T-helper 1 cell treated with Interleukin-12 subunit alpha and Interleukin-12 subunit beta and Interleukin-4 antibody, amounts not matched to agents 30 μg/mL and 1 μg/mL, for 36 hours (primary cell): Measurements from ENCODE around the gene SNX7.

ENCODE experiments used
- H3K27ac Mint-ChIP-seq: one replicate; pipeline ENCODE4 v1.8.0; 2021; ENCODE audit warnings: mild to moderate bottlenecking, mixed read lengths
- H3K27me3 Mint-ChIP-seq: one replicate; pipeline ENCODE4 v1.8.0; 2021; ENCODE audit warnings: low read depth, mixed read lengths
- H3K36me3 Mint-ChIP-seq: one replicate; pipeline ENCODE4 v1.8.0; 2021; ENCODE audit warnings: low read depth, mixed read lengths
- H3K4me1 Mint-ChIP-seq: one replicate; pipeline ENCODE4 v1.8.0; 2021; ENCODE audit warnings: low read depth, mixed read lengths
- H3K4me3 Mint-ChIP-seq: one replicate; pipeline ENCODE4 v1.8.0; 2021; ENCODE audit warnings: mild to moderate bottlenecking, moderate library complexity, mixed read lengths
- H3K9me3 Mint-ChIP-seq: one replicate; pipeline ENCODE4 v1.8.0; 2021; ENCODE audit warnings: mixed read lengths

SNX7 gene, protein sequence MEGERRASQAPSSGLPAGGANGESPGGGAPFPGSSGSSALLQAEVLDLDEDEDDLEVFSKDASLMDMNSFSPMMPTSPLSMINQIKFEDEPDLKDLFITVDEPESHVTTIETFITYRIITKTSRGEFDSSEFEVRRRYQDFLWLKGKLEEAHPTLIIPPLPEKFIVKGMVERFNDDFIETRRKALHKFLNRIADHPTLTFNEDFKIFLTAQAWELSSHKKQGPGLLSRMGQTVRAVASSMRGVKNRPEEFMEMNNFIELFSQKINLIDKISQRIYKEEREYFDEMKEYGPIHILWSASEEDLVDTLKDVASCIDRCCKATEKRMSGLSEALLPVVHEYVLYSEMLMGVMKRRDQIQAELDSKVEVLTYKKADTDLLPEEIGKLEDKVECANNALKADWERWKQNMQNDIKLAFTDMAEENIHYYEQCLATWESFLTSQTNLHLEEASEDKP

DNA sequence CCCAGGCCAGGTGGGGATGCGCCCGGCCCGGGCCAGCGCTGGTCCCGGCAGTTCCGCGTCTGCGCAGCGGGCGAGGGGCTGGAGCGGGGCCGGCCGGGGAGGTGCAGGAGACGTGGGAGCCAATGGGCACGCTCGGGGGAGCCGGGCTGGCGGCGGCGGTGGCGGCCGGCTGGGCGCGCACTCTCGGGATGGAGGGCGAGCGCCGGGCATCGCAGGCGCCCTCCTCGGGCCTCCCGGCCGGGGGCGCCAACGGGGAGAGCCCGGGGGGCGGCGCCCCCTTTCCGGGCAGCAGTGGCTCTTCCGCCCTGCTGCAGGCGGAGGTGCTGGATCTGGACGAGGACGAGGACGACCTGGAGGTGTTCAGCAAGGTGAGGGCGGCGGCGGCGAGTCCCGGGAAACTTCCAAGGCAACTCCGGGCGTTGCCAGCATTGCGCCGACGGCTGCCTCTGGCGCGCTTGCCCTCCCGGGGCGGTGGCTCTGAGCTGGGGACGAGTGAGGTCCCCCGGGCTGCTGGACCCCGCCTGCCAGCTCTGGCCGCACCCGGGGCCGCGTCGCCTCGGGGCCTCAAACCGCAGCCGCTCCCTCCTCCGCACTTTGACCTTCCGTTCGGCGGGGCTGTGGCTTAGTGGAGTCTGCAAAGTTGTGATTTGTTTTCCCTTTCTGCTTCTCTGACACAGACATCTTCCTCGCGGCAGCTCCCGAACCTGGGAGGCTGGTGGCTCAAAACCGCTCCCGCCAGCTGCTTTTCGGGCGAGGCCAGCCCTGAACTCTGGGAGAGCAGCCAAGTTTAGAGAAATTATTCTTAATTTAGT lies at the start of gene SNX7:
TSS of gene SNX7 (plus strand) at position 178 of the 812 bp plus-strand sequence. CDS start at position 189, 11 bp downstream.
- H3K27me3 Mint-ChIP-seq: peaks cover 64% of the 10 kb centered on the region
- H3K27ac Mint-ChIP-seq: no peak within 1 kb of the TSS
- no peaks in the 10 kb centered on the region for H3K9me3 Mint-ChIP-seq
- H3K36me3 Mint-ChIP-seq: no peaks in the 10 kb centered on the region
- H3K4me3 Mint-ChIP-seq: peak within 1 kb of the TSS; percentile 71
- peaks cover 4% of the 10 kb centered on the region for H3K4me1 Mint-ChIP-seq

GRCh38 chr1:98637316-98637715 lies 24.2 kb upstream of the SNX7 start:
- no peak overlapping the region for H3K4me3 Mint-ChIP-seq
- H3K27ac Mint-ChIP-seq: no peak overlapping the region
- H3K27me3 Mint-ChIP-seq: no peaks in the 10 kb centered on the region
- H3K4me1 Mint-ChIP-seq: no peaks in the 10 kb centered on the region
- H3K9me3 Mint-ChIP-seq: peaks cover 6% of the 10 kb centered on the region
- no peaks in the 10 kb centered on the region for H3K36me3 Mint-ChIP-seq

GRCh38 chr1:98638185-98638584 lies 23.3 kb upstream of the SNX7 start:
- Mint-ChIP-seq H3K27me3 (no peaks in the 10 kb centered on the region), H3K4me3 (no peak overlapping the region), H3K9me3 (peaks cover 6% of the 10 kb centered on the region), H3K4me1 (no peaks in the 10 kb centered on the region), H3K36me3 (no peaks in the 10 kb centered on the region), H3K27ac (no peak overlapping the region)

DNA sequence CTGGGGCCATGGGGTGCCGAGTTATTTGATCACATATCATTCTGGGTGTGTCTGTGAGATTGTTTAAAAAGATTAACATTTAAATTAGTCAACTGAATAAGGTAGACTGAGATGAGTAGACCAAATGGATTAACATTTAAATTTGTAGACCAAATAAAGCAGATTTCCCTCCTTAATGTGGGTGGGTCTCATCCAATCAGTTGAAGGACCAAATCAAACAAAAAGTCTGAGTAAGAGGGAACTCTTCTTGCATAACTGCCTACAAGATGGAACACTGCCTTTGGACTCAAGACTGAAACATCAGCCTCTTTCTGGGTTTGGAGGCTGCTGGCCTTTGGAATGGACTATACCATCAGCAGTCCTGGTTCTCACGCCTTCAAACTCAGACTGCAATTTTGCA lies 17.0 kb upstream of the SNX7 start:
- Mint-ChIP-seq H3K9me3 (peaks cover 3% of the 10 kb centered on the region), H3K4me3 (no peak overlapping the region), H3K27me3 (no peaks in the 10 kb centered on the region), H3K4me1 (no peaks in the 10 kb centered on the region), H3K36me3 (no peaks in the 10 kb centered on the region), H3K27ac (no peak overlapping the region)

- Mint-ChIP-seq H3K27ac (no peak overlapping the region), H3K36me3 (no peaks in the 10 kb centered on the region), H3K4me3 (no peak overlapping the region), H3K4me1 (no peaks in the 10 kb centered on the region), H3K27me3 (no peaks in the 10 kb centered on the region), H3K9me3 (no peaks in the 10 kb centered on the region)
Measured at GRCh38 chr1:98651116-98651632, 10.3 kb upstream of the SNX7 start.

DNA sequence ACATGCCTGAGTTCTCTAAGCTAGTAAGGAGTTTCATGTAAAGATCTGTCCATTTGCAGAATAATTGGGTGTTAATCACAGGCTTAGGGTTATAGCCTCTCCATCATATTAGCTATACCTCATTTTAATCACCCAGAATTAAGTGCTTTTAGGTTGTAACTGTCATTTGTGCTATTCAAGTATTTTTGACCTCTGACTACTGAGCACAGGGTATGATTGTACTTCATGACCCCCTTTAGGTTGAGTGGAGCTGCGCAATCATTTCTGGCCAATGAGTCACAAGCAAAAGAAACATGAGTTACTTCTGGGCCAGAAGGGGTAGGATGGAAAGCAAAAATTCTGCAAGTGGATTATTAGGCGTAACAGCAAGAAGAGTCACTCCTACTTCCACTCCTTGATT lies 8.4 kb upstream of the SNX7 start:
- Mint-ChIP-seq H3K4me3 (no peak overlapping the region), H3K27me3 (peaks cover 2% of the 10 kb centered on the region), H3K4me1 (no peaks in the 10 kb centered on the region), H3K27ac (no peak overlapping the region), H3K36me3 (no peaks in the 10 kb centered on the region), H3K9me3 (no peaks in the 10 kb centered on the region)

- Mint-ChIP-seq H3K27me3 (peaks cover 61% of the 10 kb centered on the region), H3K9me3 (no peaks in the 10 kb centered on the region), H3K27ac (no peak overlapping the region), H3K4me3 (no peak overlapping the region), H3K36me3 (no peaks in the 10 kb centered on the region), H3K4me1 (peaks cover 4% of the 10 kb centered on the region)
Measured at GRCh38 chr1:98659879-98660278, 1.6 kb upstream of the SNX7 start.

- Mint-ChIP-seq H3K4me3 (no peak overlapping the region), H3K4me1 (peaks cover 4% of the 10 kb centered on the region), H3K27me3 (peaks cover 64% of the 10 kb centered on the region), H3K9me3 (no peaks in the 10 kb centered on the region), H3K36me3 (no peaks in the 10 kb centered on the region), H3K27ac (no peak overlapping the region)
Measured at GRCh38 chr1:98660940-98661543, 479 bp upstream of the SNX7 start.

- no peaks in the 10 kb centered on the region for H3K9me3 Mint-ChIP-seq
- no peak overlapping the region for H3K27ac Mint-ChIP-seq
- H3K4me1 Mint-ChIP-seq: peaks cover 4% of the 10 kb centered on the region
- H3K4me3 Mint-ChIP-seq: peak overlapping the region; percentile 71
- peaks cover 64% of the 10 kb centered on the region for H3K27me3 Mint-ChIP-seq
- H3K36me3 Mint-ChIP-seq: no peaks in the 10 kb centered on the region
Measured at GRCh38 chr1:98662356-98662670, 792 bp downstream of the SNX7 start.

DNA sequence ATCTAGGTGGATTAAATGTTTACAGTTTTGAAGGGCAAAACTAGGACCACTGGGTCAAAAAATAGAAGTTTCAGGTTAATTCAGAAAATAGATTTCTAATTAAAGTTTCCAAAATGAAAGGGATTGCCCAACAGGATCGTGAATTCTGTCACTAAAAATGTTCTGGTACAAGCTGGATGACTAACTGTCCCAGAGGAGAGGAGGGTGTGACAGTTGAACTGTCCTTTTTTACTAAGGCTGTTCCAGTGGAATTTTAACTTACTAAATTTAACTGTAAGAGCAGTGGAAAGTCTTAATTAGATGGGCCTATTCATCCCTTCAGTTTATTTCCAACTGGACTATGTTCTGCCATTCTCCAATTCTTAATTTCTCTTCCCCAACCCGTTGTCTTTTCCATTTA lies 7.2 kb downstream of the SNX7 start:
- H3K4me3 Mint-ChIP-seq: no peak overlapping the region

GRCh38 chr1:98669355-98670296 lies 8.1 kb downstream of the SNX7 start:
- H3K9me3 Mint-ChIP-seq: no peaks in the 10 kb centered on the region
- H3K27me3 Mint-ChIP-seq: peaks cover 4% of the 10 kb centered on the region
- H3K36me3 Mint-ChIP-seq: no peaks in the 10 kb centered on the region
- no peak overlapping the region for H3K4me3 Mint-ChIP-seq
- H3K27ac Mint-ChIP-seq: no peak overlapping the region
- H3K4me1 Mint-ChIP-seq: no peaks in the 10 kb centered on the region

More for the DNA sequence above, 7.2 kb downstream of the SNX7 start:
- Mint-ChIP-seq H3K27me3 (peaks cover 13% of the 10 kb centered on the region), H3K9me3 (no peaks in the 10 kb centered on the region), H3K4me1 (no peaks in the 10 kb centered on the region), H3K27ac (no peak overlapping the region), H3K36me3 (no peaks in the 10 kb centered on the region)

DNA sequence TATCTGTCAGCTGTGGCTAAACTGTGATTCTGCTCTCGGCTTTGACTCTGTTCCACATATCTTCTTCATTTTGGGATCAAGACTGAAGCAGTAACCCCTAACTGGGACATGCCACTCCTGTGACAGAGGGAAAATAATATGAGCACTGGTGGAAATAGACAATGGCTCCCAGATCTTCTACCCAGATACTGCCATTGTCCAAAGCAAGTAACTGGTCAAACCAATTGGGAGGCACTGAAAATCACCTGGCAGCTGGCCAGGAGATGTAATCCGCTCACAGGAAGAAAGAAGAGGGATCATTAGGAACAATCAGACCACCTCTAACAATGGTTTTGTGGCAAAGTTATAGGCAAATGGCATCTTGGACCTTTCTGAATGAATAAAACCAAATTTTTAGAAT lies 10.7 kb downstream of the SNX7 start:
- H3K4me1 Mint-ChIP-seq: no peaks in the 10 kb centered on the region
- no peaks in the 10 kb centered on the region for H3K27me3 Mint-ChIP-seq
- H3K4me3 Mint-ChIP-seq: no peak overlapping the region
- H3K27ac Mint-ChIP-seq: no peak overlapping the region
- H3K36me3 Mint-ChIP-seq: no peaks in the 10 kb centered on the region
- H3K9me3 Mint-ChIP-seq: no peaks in the 10 kb centered on the region

- no peaks in the 10 kb centered on the region for H3K36me3 Mint-ChIP-seq
- no peaks in the 10 kb centered on the region for H3K9me3 Mint-ChIP-seq
- no peaks in the 10 kb centered on the region for H3K4me1 Mint-ChIP-seq
- no peak overlapping the region for H3K4me3 Mint-ChIP-seq
- no peaks in the 10 kb centered on the region for H3K27me3 Mint-ChIP-seq
- H3K27ac Mint-ChIP-seq: no peak overlapping the region
Measured at GRCh38 chr1:98674075-98674781, 12.7 kb downstream of the SNX7 start.
